ENCODE measurements around the gene MADD.

GRCh38 chr11:47306484-47306844, 36.5 kb downstream of the MADD start:
- TF ChIP-seq CTCF (conservative IDR thresholded peaks at IDR 0.05; ENCODE audit: low read depth, low read length) (no peak), EZH2 (IDR thresholded peaks at IDR 0.05; ENCODE audit: low read length, unreplicated experiment) (no peak)
